Kidney epithelial cell (primary cell): ENCODE data around the gene TAF10. TPM values are rescaled to one million over a fixed set of nuclear protein-coding genes. Genes with fewer than 3 reads are reported as not detected.

ENCODE experiments used
- DNase-seq: peaks from one replicate; pipeline ENCODE4 v3.0.0-alpha.2; 2010; ENCODE audit warnings: low read depth
- H3K27me3 ChIP-seq: 2 replicates; pipeline ENCODE4 v1.6.0; 2011; ENCODE audit warnings: low read length; ENCODE audit not compliant: control insufficient read depth, insufficient read depth
- H3K36me3 ChIP-seq: 2 replicates; pipeline ENCODE4 v1.5.1; 2011; ENCODE audit warnings: low read length; ENCODE audit not compliant: control insufficient read depth, insufficient read depth
- H3K4me3 ChIP-seq: 2 replicates; pipeline ENCODE4 v1.5.1; 2011; ENCODE audit warnings: low read depth, mild to moderate bottlenecking, control low read depth, low read length
- total RNA-seq: library from RNA; depleted of rRNA; stranded (reverse); fragments of >200 nt; gene quantifications from 2 replicates; pipeline ENCODE4 v1.2.3, GENCODE V29; 2015
- TF ChIP-seq, protein P1 (sequence below): IDR thresholded peaks from 2 replicates; pipeline ENCODE4 v1.5.1; 2011; ENCODE audit warnings: mild to moderate bottlenecking, moderate library complexity, low read length, control low read depth, inconsistent platforms; ENCODE audit not compliant: insufficient read depth, poor library complexity, severe bottlenecking

TAF10 gene
- total RNA-seq, 1 donor from 2014 or later: 57.2 TPM

DNA sequence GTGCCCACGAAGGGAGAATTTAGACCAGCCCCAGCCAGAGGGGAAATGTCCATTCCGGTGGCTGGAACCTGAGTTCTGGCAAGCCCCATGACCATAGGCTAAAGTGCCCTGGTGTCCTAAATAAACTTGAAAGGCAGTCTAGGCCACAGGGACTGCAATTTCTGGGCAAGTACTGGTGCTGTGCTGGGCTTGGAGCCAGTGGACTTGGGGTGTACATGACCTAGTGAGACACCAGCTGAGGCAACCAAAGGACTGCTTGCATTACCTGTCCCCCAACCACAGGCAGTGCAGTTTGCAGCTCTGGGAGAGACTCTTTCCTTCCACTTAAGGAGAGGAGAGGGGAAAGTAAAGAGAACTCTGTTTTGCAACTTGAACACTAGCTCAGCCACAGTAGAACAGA lies 32.3 kb downstream of the TAF10 start:
- Histone ChIP-seq H3K4me3 (no peak overlapping the region), H3K27me3 (no peaks in the 10 kb centered on the region), H3K36me3 (no peaks in the 10 kb centered on the region)
- TF ChIP-seq, protein P1, sequence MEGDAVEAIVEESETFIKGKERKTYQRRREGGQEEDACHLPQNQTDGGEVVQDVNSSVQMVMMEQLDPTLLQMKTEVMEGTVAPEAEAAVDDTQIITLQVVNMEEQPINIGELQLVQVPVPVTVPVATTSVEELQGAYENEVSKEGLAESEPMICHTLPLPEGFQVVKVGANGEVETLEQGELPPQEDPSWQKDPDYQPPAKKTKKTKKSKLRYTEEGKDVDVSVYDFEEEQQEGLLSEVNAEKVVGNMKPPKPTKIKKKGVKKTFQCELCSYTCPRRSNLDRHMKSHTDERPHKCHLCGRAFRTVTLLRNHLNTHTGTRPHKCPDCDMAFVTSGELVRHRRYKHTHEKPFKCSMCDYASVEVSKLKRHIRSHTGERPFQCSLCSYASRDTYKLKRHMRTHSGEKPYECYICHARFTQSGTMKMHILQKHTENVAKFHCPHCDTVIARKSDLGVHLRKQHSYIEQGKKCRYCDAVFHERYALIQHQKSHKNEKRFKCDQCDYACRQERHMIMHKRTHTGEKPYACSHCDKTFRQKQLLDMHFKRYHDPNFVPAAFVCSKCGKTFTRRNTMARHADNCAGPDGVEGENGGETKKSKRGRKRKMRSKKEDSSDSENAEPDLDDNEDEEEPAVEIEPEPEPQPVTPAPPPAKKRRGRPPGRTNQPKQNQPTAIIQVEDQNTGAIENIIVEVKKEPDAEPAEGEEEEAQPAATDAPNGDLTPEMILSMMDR: no peak
- DNase-seq: no peak

DNA sequence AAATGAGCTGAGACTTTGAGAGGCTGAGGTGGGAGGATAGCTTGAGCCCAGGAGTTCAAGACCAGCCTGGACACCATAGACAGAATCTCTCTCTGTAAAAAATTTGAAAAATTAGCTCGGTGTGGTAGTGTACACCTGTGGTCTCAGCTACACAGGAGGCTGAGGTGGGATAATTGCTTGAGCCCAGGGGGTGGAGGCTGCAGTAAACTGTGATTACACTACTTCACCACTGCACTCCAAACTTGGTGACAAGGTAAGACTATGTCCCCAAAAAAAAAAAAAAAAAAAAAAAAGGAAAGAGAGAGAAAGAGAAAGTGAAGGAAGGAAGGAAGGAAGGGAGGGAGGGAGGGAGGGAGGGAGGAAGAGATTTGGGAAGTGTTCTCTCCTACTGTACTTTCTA lies 33.9 kb downstream of the TAF10 start:
- DNase-seq: no peak

DNA sequence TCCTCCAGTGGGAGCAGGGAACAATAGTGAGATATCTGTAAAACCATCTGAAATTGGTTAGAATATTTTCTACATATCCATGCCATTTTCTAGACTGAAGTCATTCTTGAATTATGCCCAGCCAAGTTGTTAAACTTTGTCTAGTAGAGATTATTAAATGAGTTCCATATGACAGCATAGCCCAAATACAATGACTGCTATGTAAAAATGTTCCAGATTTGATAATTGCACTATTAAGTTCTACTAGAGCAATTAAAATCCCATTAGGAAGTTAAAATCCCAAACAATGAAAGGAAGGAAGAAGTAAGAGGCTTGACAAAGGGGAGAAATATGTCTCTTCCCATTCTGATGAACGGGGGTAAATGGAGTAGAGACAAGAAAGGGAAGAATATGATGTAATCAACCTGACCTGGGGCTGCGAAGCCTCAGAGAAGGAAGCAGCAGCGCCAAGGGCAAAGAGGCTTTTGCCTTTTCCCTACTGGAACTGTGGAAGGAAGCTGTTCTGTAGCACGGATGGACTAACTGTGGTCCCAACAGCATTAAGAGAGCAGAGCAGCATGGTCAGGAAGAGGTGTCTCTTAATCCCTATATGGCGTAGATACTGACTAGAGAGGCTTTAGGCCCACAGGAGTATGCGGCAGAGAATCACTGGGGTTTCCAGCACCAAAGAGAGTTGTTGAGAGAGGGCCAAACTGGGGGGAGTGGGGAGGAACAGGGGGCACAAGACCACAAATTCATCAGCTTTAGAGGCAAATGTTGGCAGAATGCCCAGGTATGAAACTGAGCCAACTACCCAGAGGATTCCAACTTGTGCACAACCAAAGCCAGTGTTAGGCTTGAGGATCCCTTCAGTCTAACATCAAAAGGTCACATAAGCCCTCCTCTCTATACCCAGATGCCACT lies 35.3 kb downstream of the TAF10 start:
- no peak overlapping the region for H3K4me3 ChIP-seq
- no peak for DNase-seq
- H3K36me3 ChIP-seq: no peaks in the 10 kb centered on the region
- no peaks in the 10 kb centered on the region for H3K27me3 ChIP-seq
- TF ChIP-seq, protein P1: no peak

More for the DNA sequence above, 33.9 kb downstream of the TAF10 start:
- TF ChIP-seq, protein P1: no peak
- Histone ChIP-seq H3K27me3 (no peaks in the 10 kb centered on the region), H3K4me3 (no peak overlapping the region), H3K36me3 (no peaks in the 10 kb centered on the region)

DNA sequence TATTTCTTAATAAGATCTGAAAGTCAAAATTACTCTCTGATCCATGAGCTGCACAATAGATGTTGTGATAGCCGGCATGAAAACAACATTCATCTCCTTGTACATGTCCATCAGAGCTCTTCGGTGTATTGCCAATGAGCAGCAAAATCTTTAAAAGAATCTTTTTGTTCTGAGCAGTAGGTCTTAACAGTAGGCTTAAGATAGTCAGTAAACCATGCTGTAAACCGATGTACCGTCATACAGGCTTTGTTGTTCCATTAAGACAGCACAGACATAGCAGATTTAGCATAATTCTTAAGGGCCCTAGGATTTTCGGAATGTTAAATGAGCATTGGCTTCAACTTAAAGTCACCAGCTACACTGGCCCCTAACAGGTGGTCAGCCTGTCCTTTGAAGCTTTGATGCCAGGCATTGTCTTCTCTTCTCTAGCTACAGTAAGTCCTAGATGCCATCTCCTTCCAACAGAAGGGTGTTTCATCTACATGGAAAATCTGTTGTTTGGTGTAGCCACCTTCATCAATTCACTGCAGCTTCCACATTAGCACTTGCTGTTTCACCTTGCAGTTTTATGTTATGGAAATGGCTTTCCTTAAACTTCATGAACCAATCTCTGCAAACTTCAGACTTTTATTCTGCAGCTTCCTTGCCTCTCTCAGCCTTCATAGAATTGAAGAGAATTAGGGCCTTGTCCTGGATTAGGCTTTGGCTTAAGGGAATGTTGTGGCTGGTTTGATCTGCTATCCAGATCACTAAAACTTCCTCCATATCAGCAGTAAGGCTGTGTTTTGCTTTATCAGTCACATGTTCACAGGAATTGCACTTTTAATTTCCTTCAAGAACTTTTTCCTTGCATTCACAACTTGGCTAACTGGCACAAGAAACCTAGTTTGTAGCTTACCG lies 37.0 kb downstream of the TAF10 start:
- peaks cover 13% of the 10 kb centered on the region for H3K27me3 ChIP-seq
- H3K36me3 ChIP-seq: no peaks in the 10 kb centered on the region
- DNase-seq: no peak
- TF ChIP-seq, protein P1: no peak
- no peak overlapping the region for H3K4me3 ChIP-seq

DNA sequence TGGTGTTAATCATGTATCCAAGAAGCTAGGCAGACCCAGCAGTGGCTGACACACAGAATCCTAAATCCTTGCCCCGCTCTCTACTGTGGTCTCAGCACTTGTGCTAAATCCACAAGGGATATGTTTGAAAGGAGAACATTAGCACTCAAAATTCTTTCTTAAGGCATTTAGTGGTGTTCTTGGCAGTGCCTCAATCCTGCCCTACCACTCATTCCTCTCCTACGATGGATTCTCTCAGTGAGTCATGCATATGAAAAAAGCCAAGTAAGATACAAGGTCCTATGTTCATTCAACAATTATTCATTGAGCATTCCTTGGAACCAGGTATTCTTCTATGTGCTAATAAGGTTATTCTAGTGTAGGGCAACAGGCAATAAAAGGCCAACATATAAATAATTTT lies 39.8 kb downstream of the TAF10 start:
- peaks cover 13% of the 10 kb centered on the region for H3K27me3 ChIP-seq
- H3K4me3 ChIP-seq: no peak overlapping the region
- DNase-seq: no peak
- no peaks in the 10 kb centered on the region for H3K36me3 ChIP-seq
- TF ChIP-seq, protein P1: no peak
